ENCODE results near the gene SUGCT.

DNA sequence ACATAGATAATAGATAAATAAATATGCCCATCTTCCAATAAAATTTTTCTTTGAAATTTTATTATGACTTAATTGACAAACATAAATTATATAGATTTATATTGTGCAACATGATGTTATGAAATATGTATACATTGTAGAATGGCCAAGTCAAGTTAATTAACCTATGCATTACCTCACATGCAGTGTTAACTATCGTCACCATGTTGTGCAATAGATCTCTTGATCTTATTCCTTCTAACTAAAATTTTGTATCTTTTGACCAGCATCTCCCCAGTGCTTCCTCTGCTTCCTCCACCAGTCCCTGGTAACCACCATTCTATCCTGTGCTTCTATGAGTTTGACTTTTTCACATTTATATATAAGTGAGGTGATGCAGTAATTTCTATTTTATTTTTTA, 259.6 kb downstream of the SUGCT start:
- TF ChIP-seq, protein P1, sequence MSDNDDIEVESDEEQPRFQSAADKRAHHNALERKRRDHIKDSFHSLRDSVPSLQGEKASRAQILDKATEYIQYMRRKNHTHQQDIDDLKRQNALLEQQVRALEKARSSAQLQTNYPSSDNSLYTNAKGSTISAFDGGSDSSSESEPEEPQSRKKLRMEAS (IDR thresholded peaks at IDR 0.05): no peak
- no peak for TF ChIP-seq TCF12 (IDR thresholded peaks at IDR 0.05; ENCODE audit: low read depth)
- TF ChIP-seq EGR1 (IDR thresholded peaks at IDR 0.05): no peak
- TF ChIP-seq, protein P2, sequence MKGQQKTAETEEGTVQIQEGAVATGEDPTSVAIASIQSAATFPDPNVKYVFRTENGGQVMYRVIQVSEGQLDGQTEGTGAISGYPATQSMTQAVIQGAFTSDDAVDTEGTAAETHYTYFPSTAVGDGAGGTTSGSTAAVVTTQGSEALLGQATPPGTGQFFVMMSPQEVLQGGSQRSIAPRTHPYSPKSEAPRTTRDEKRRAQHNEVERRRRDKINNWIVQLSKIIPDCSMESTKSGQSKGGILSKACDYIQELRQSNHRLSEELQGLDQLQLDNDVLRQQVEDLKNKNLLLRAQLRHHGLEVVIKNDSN (IDR thresholded peaks at IDR 0.05): no peak
- TF ChIP-seq EP300 (IDR thresholded peaks at IDR 0.05; ENCODE audit: borderline replicate concordance): no peak
- no peak for TF ChIP-seq NFIC (IDR thresholded peaks at IDR 0.05)
- TF ChIP-seq REST (IDR thresholded peaks at IDR 0.05; ENCODE audit: low read depth): no peak
- no peak for TF ChIP-seq TAF1 (IDR thresholded peaks at IDR 0.05; ENCODE audit: low read depth)
- no peak for TF ChIP-seq CREB1 (IDR thresholded peaks at IDR 0.05; ENCODE audit: low read depth)
- TF ChIP-seq CEBPB (IDR thresholded peaks at IDR 0.05): no peak
- no peak for TF ChIP-seq FOXM1 (IDR thresholded peaks at IDR 0.05; ENCODE audit: borderline replicate concordance, low read depth)
- TF ChIP-seq ZBTB7A (IDR thresholded peaks at IDR 0.05; ENCODE audit: low read depth): no peak
- no peak for TF ChIP-seq YY1 (IDR thresholded peaks at IDR 0.05; ENCODE audit: low read depth)
- TF ChIP-seq TEAD4 (IDR thresholded peaks at IDR 0.05): no peak

Data from Ishikawa (cell line).